GM12878 (cell line): ENCODE data around the gene LDB3. TPM values are rescaled to one million over a fixed set of nuclear protein-coding genes. Genes with fewer than 3 reads are reported as not detected.

Experiments used
- ATAC-seq: fragments of 200-7000 bp; cut with Tn5 transposase; 3 replicates; pipeline ENCODE4 v1.9.1; 2020; ENCODE audit warnings: mild to moderate bottlenecking, moderate library complexity
- BruUV-seq: library from RNA; stranded (reverse); fragments of 400-500 nt; replicated peaks from 2 replicates; lab custom pipeline; 2021; lab: Mats Ljungman, UMichigan
- CTCF ChIA-PET: fragments of 300-600 bp; sonication (Branson Sonifier 250); formaldehyde crosslinking; extraction: SDS; loops from one replicate; lab custom pipeline; 2021; ENCODE audit warnings: inconsistent platforms; lab: Yijun Ruan, JAX
- POLR2A ChIA-PET: fragments of 350-600 bp; formaldehyde crosslinking; extraction: SDS; loops from one replicate; lab custom pipeline; 2021; ENCODE audit warnings: inconsistent platforms; lab: Charles Lee
- RAD21 ChIA-PET: fragments of 300-600 bp; sonication (Branson Sonifier 250); formaldehyde crosslinking; loops from one replicate; lab custom pipeline; 2023; ENCODE audit warnings: antibody characterized with exemption; ENCODE audit not compliant: unreplicated experiment; lab: Charles Lee
- SMC1A ChIA-PET: fragments of 300-600 bp; sonication (Branson Sonifier 250); formaldehyde crosslinking; loops from one replicate; lab custom pipeline; 2023; ENCODE audit not compliant: unreplicated experiment, uncharacterized antibody; lab: Charles Lee
- DNase-seq: peaks from one replicate; pipeline ENCODE4 v3.0.0-alpha.2; 2011; ENCODE audit warnings: low read depth, low spot score
- FAIRE-seq: peaks from 3 replicates; lab custom pipeline; 2011; peaks lifted over from hg19 to GRCh38; lab: Jason Lieb, UNC
- H2AFZ ChIP-seq: 2 replicates; pipeline ENCODE4 v1.6.0; 2011; ENCODE audit warnings: low read depth, low read length, control low read depth; ENCODE audit not compliant: control insufficient read depth
- H3K27ac ChIP-seq: 2 replicates; pipeline ENCODE4 v1.5.1; 2011; ENCODE audit warnings: control low read depth; ENCODE audit not compliant: control insufficient read depth, insufficient read depth
- H3K27me3 ChIP-seq, 2 experiments: replicated peaks in 1 of 2; 2 replicates each; pipeline versions ENCODE4 v1.6.0 to v1.6.1; 2011; ENCODE audit warnings: low read length in 1 of 2; ENCODE audit not compliant: control insufficient read depth in 2 of 2, insufficient read depth in 2 of 2
- H3K36me3 ChIP-seq, 2 experiments: 2 replicates each; pipeline ENCODE4 v1.5.1; 2011; ENCODE audit warnings: low read length in 1 of 2; ENCODE audit not compliant: control insufficient read depth in 2 of 2, insufficient read depth in 2 of 2
- H3K4me1 ChIP-seq: 2 replicates; pipeline ENCODE4 v1.6.1; 2011; ENCODE audit warnings: mild to moderate bottlenecking, low read length, moderate library complexity, mixed read lengths; ENCODE audit not compliant: control insufficient read depth, insufficient read depth
- H3K4me2 ChIP-seq: 2 replicates; pipeline ENCODE4 v1.6.0; 2011; ENCODE audit warnings: control low read depth; ENCODE audit not compliant: control insufficient read depth, insufficient read depth
- H3K4me3 ChIP-seq: fragments of 200-600 bp; sonication (generic); 2 replicates; pipeline ENCODE4 v1.5.1; 2016
- H3K79me2 ChIP-seq: 2 replicates; pipeline ENCODE4 v1.6.0; 2011; ENCODE audit warnings: low read length; ENCODE audit not compliant: control insufficient read depth, insufficient read depth
- H3K9ac ChIP-seq: 2 replicates; pipeline ENCODE4 v1.8.0; 2011; ENCODE audit warnings: low read length, control low read depth, mixed read lengths; ENCODE audit not compliant: control insufficient read depth, insufficient read depth
- H3K9me3 ChIP-seq: replicated peaks from 3 replicates; pipeline ENCODE4 v1.5.1; 2011; ENCODE audit warnings: mild to moderate bottlenecking, low read length; ENCODE audit not compliant: control insufficient read depth, insufficient read depth
- H4K20me1 ChIP-seq: 2 replicates; pipeline ENCODE4 v1.6.0; 2011; ENCODE audit not compliant: control insufficient read depth, insufficient read depth
- ATF7 ChIP-seq: fragments of 450-650 bp; IDR thresholded peaks from 2 replicates; pipeline ENCODE4 v1.6.1; 2016; ENCODE audit warnings: low read depth, mild to moderate bottlenecking
- CBX3 ChIP-seq: fragments of 200-600 bp; sonication (generic); IDR thresholded peaks from 2 replicates; pipeline ENCODE4 v1.6.1; 2016; ENCODE audit warnings: low read depth, borderline replicate concordance
- CHD1 ChIP-seq: IDR thresholded peaks from 2 replicates; pipeline ENCODE4 v1.6.1; 2012; ENCODE audit warnings: low read depth, low read length, improper control_type of control experiment
- ESRRA ChIP-seq: IDR thresholded peaks from 2 replicates; pipeline ENCODE4 v1.6.1; 2012; ENCODE audit warnings: mild to moderate bottlenecking, low read length, improper control_type of control experiment
- FOXK2 ChIP-seq: fragments of 450-650 bp; IDR thresholded peaks from 2 replicates; pipeline ENCODE4 v1.6.1; 2017; ENCODE audit warnings: mild to moderate bottlenecking, moderate library complexity
- NFYA ChIP-seq: IDR thresholded peaks from 2 replicates; pipeline ENCODE4 v1.6.1; 2011; ENCODE audit warnings: low read depth, mild to moderate bottlenecking, low read length, improper control_type of control experiment, borderline replicate concordance
- REST ChIP-seq: IDR thresholded peaks from 2 replicates; pipeline ENCODE4 v1.6.1; 2012; ENCODE audit warnings: mild to moderate bottlenecking, low read depth, low read length
- ZZZ3 ChIP-seq: IDR thresholded peaks from 2 replicates; pipeline ENCODE4 v1.6.1; 2011; ENCODE audit warnings: low read depth; ENCODE audit not compliant: control insufficient read depth, insufficient read length
- WGBS: methylation state at CpG from one replicate; pipeline ENCODE4 v1.1.6; 2016; ENCODE audit warnings: low lambda C conversion rate; ENCODE audit not compliant: insufficient replicate concordance, insufficient coverage; ENCODE audit errors: missing lambda C conversion rate; 5-methylcytosine and 5-hydroxymethylcytosine counted together
- in situ Hi-C: fragments of 300-500 bp; cut with MboI; formaldehyde crosslinking; loops from 9 replicates; pipeline ENCODE4 v1.14.3; 2018; ENCODE audit warnings: mixed read lengths
- intact Hi-C: fragments of 100-400 bp; cut with micrococcal nuclease; formaldehyde crosslinking; loops from one replicate; pipeline ENCODE4 v1.14.2; 2022; ENCODE audit not compliant: unreplicated experiment
- polyA plus RNA-seq, 11 experiments: library from polyadenylated mRNA; depleted of rRNA in 4 of 11; unstranded in 6 of 11; stranded (reverse) in 5 of 11; fragments of >200 nt; fragmentation: Nextera tagmentation in 4 of 11; fragmentation: Illumina TruSeq in 1 of 11; extraction: Ambion mirVana in 4 of 11; extraction: Trizol in 1 of 11; gene quantifications; 1 replicate in 1 of 11; 2 replicates in 10 of 11; pipeline versions ENCODE4 v1.2.1 to v1.2.3, GENCODE V29; 2011 to 2016; ENCODE audit warnings: inconsistent platforms in 2 of 11, missing spikeins in 2 of 11, low read depth in 1 of 11
- total RNA-seq, 4 experiments: library from RNA; depleted of rRNA in 3 of 4; stranded (reverse); fragments of >200 nt in 3 of 4; fragmentation: Illumina TruSeq in 1 of 4; extraction: Trizol in 1 of 4; gene quantifications; 2 replicates each; pipeline versions ENCODE4 v1.2.1 to v1.2.3, GENCODE V29; 2013 to 2021
- TF ChIP-seq, protein P1 (sequence below): fragments of 450-650 bp; IDR thresholded peaks from 2 replicates; pipeline ENCODE4 v1.6.1; 2018; ENCODE audit warnings: borderline replicate concordance, mild to moderate bottlenecking; ENCODE audit not compliant: partially characterized antibody
- TF ChIP-seq, protein P2 (sequence below): IDR thresholded peaks from 2 replicates; pipeline ENCODE4 v1.6.1; 2012; ENCODE audit warnings: low read depth, low read length, improper control_type of control experiment
- TF ChIP-seq, protein P3 (sequence below): fragments of 450-650 bp; formaldehyde crosslinking; IDR thresholded peaks from 2 replicates; pipeline ENCODE4 v1.5.0; 2022; ENCODE audit warnings: mild to moderate bottlenecking, missing genetic modification characterization

Gene LDB3
- total and polyA plus RNA-seq, 10 of the 15 experiments (the other 5 are each of a cell fraction or from before 2014, with no cell fraction given): 0.02 to 0.07 (median 0.04) TPM; not detected in 1

GRCh38 chr10:86726677-86726999 lies 58.3 kb downstream of the LDB3 start (continued):
- TF ChIP-seq, protein P1, sequence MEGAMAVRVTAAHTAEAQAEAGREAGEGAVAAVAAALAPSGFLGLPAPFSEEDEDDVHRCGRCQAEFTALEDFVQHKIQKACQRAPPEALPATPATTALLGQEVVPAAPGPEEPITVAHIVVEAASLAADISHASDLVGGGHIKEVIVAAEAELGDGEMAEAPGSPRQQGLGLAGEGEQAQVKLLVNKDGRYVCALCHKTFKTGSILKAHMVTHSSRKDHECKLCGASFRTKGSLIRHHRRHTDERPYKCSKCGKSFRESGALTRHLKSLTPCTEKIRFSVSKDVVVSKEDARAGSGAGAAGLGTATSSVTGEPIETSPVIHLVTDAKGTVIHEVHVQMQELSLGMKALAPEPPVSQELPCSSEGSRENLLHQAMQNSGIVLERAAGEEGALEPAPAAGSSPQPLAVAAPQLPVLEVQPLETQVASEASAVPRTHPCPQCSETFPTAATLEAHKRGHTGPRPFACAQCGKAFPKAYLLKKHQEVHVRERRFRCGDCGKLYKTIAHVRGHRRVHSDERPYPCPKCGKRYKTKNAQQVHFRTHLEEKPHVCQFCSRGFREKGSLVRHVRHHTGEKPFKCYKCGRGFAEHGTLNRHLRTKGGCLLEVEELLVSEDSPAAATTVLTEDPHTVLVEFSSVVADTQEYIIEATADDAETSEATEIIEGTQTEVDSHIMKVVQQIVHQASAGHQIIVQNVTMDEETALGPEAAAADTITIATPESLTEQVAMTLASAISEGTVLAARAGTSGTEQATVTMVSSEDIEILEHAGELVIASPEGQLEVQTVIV: no peak

- Histone ChIP-seq H3K27ac (no peak overlapping the region), H3K27me3 (no peaks in the 10 kb centered on the region; a peak in 1 of 4 replicates), H3K4me3 (no peak overlapping the region), H3K4me2 (no peak overlapping the region), H3K36me3 (no peaks in the 10 kb centered on the region), H4K20me1 (no peaks in the 10 kb centered on the region), H3K9ac (no peak overlapping the region), H3K4me1 (no peaks in the 10 kb centered on the region; the same call in 1 of the 2 replicates), H3K9me3 (no peaks in the 10 kb centered on the region; the same call in 2 of the 3 replicates), H2AFZ (no peak overlapping the region), H3K79me2 (no peaks in the 10 kb centered on the region)
- BruUV-seq: no TSS peak
- TF ChIP-seq, protein P2, sequence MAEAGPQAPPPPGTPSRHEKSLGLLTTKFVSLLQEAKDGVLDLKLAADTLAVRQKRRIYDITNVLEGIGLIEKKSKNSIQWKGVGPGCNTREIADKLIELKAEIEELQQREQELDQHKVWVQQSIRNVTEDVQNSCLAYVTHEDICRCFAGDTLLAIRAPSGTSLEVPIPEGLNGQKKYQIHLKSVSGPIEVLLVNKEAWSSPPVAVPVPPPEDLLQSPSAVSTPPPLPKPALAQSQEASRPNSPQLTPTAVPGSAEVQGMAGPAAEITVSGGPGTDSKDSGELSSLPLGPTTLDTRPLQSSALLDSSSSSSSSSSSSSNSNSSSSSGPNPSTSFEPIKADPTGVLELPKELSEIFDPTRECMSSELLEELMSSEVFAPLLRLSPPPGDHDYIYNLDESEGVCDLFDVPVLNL: no peak
- TF ChIP-seq ZZZ3 (no peak), CBX3 (no peak), ATF7 (no peak), REST (no peak), NFYA (no peak), ESRRA (no peak), FOXK2 (no peak), CHD1 (no peak)
- TF ChIP-seq, protein P3, sequence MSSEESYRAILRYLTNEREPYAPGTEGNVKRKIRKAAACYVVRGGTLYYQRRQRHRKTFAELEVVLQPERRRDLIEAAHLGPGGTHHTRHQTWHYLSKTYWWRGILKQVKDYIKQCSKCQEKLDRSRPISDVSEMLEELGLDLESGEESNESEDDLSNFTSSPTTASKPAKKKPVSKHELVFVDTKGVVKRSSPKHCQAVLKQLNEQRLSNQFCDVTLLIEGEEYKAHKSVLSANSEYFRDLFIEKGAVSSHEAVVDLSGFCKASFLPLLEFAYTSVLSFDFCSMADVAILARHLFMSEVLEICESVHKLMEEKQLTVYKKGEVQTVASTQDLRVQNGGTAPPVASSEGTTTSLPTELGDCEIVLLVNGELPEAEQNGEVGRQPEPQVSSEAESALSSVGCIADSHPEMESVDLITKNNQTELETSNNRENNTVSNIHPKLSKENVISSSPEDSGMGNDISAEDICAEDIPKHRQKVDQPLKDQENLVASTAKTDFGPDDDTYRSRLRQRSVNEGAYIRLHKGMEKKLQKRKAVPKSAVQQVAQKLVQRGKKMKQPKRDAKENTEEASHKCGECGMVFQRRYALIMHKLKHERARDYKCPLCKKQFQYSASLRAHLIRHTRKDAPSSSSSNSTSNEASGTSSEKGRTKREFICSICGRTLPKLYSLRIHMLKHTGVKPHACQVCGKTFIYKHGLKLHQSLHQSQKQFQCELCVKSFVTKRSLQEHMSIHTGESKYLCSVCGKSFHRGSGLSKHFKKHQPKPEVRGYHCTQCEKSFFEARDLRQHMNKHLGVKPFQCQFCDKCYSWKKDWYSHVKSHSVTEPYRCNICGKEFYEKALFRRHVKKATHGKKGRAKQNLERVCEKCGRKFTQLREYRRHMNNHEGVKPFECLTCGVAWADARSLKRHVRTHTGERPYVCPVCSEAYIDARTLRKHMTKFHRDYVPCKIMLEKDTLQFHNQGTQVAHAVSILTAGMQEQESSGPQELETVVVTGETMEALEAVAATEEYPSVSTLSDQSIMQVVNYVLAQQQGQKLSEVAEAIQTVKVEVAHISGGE (CRISPR knock-in tag): no peak
- ATAC-seq: no peak
- ChIA-PET SMC1A (interaction anchor here (0.5 kb wide), 1 partner anchor 62 kb away, joined by 5 read pairs; no protein-coding TSS in a partner anchor), POLR2A (no interaction called here), CTCF (interaction anchor here (0.8 kb wide), 1 partner anchor 31 kb away, joined by 3 read pairs; no protein-coding TSS in a partner anchor), RAD21 (interaction anchor here (1.2 kb wide), 2 partner anchors 15 to 19 kb away, joined by 3 read pairs; no protein-coding TSS in a partner anchor)
- in situ Hi-C loops: no loop called here
- no peak for DNase-seq
- FAIRE-seq: no peak
- intact Hi-C loops: no loop called here
- WGBS: 80% methylated on average over 6 of the region's 6 CpGs
These were observed 59.2 kb downstream of the LDB3 start for GRCh38 chr10:86727470-86727869.
